ENCODE data around the gene LRRC8D.

- TF ChIP-seq ZNF274 (IDR thresholded peaks at IDR 0.05; ENCODE audit: low read depth, low read length) (no peak), YY1 (IDR thresholded peaks at IDR 0.05; ENCODE audit: insufficient read depth, insufficient read length) (no peak)
Measured at GRCh38 chr1:89927478-89927877, 106.6 kb downstream of the LRRC8D start.
